ENCODE results near the gene TEAD3.

Gene TEAD3

DNA sequence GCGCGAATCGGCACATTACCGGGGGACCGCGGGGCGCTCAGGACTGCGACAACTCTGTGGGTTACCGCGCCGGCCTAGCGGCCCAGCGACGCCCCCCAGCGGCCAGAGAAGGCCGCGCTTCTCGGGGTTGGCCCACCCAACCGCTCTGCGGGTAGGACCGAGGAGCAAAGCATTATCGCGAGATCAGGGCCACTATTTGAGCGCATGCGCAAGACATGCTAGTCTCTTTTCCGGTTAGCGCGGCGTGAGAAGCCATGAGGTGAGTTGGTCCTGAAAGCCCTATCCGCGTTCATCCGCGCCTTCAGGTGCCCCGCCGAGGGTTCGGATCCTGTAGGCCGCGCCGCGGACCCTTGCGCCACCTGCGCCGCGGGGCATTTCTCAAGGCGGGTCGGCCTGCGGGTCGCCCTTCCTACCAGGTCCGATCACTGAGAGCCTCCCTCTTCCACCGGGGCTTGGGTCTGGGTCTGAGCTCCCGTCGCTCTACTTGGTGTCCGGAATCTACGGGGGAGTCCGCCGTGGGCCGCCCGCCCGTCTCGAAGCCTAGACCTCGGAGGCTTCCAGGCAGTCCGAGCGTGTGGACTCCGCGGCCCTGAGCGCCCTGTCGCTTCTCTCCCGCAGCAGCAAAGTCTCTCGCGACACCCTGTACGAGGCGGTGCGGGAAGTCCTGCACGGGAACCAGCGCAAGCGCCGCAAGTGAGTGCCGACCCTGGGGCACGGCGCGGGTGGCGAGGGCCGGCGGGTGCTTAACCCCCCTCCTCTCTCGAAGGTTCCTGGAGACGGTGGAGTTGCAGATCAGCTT is 28.5 kb downstream of the TEAD3 start, which contains the start of gene RPL10A:
RPL10A (plus strand) TSS at position 221 of the 799 bp plus-strand sequence; CDS start at position 255, 34 bp downstream.
- TF ChIP-seq POLR2AphosphoS5 (IDR thresholded peaks at IDR 0.05; ENCODE audit: low read depth): peak; percentile 99
- TF ChIP-seq REST (IDR thresholded peaks at IDR 0.05; ENCODE audit: insufficient replicate concordance, low read depth): peak; percentile 83
- no peak for TF ChIP-seq SPI1 (IDR thresholded peaks at IDR 0.05; ENCODE audit: borderline replicate concordance, low read depth)
- TF ChIP-seq CTCF (IDR thresholded peaks at IDR 0.05; ENCODE audit: insufficient read depth, low read length): peak; percentile 93
- TF ChIP-seq GABPA (IDR thresholded peaks at IDR 0.05; ENCODE audit: low read depth): no peak
- DNase-seq (ENCODE audit: low read depth in 1 of 2, low spot score in 1 of 2): peak; percentile 97 to 99
- Histone ChIP-seq H3K27me3 (ENCODE audit: insufficient read depth, poor library complexity, severe bottlenecking) (no peaks in the 10 kb centered on the region), H3K4me3 (replicated peaks; ENCODE audit: insufficient read depth, low read length) (peak within 1 kb of the TSS; percentile 95), H3K27ac (replicated peaks) (peak within 1 kb of the TSS; percentile 92)

GRCh38 chr6:35465646-35466045 is 31.2 kb downstream of the TEAD3 start:
- no peak overlapping the region for H3K4me3 ChIP-seq (replicated peaks; ENCODE audit: insufficient read depth, low read length)
- H3K27me3 ChIP-seq (ENCODE audit: insufficient read depth, poor library complexity, severe bottlenecking): no peaks in the 10 kb centered on the region
- no peak overlapping the region for H3K27ac ChIP-seq (replicated peaks)
- TF ChIP-seq POLR2AphosphoS5 (IDR thresholded peaks at IDR 0.05; ENCODE audit: low read depth) (no peak), SPI1 (IDR thresholded peaks at IDR 0.05; ENCODE audit: borderline replicate concordance, low read depth) (no peak), GABPA (IDR thresholded peaks at IDR 0.05; ENCODE audit: low read depth) (no peak), REST (IDR thresholded peaks at IDR 0.05; ENCODE audit: insufficient replicate concordance, low read depth) (no peak), CTCF (IDR thresholded peaks at IDR 0.05; ENCODE audit: insufficient read depth, low read length) (no peak)
- DNase-seq (ENCODE audit: low read depth in 1 of 2, low spot score in 1 of 2): no peak

- no peak overlapping the region for H3K27ac ChIP-seq (replicated peaks)
- no peak overlapping the region for H3K4me3 ChIP-seq (replicated peaks; ENCODE audit: insufficient read depth, low read length)
- DNase-seq (ENCODE audit: low read depth in 1 of 2, low spot score in 1 of 2): no peak
- H3K27me3 ChIP-seq (ENCODE audit: insufficient read depth, poor library complexity, severe bottlenecking): no peaks in the 10 kb centered on the region
- TF ChIP-seq REST (IDR thresholded peaks at IDR 0.05; ENCODE audit: insufficient replicate concordance, low read depth): no peak
- TF ChIP-seq CTCF (IDR thresholded peaks at IDR 0.05; ENCODE audit: insufficient read depth, low read length): no peak
- TF ChIP-seq POLR2AphosphoS5 (IDR thresholded peaks at IDR 0.05; ENCODE audit: low read depth): no peak
- TF ChIP-seq SPI1 (IDR thresholded peaks at IDR 0.05; ENCODE audit: borderline replicate concordance, low read depth): no peak
- TF ChIP-seq GABPA (IDR thresholded peaks at IDR 0.05; ENCODE audit: low read depth): no peak
These were observed 33.6 kb downstream of the TEAD3 start for GRCh38 chr6:35463292-35463691.

All from HL-60 (cell line).